Lower leg skin (tissue), 3 donors: ENCODE measurements around the gene NRXN3.

Experiments
- CTCF ChIP-seq, 3 donors: fragments of 450-650 bp; IDR thresholded peaks; one replicate each; pipeline ENCODE4 v1.5.1; 2016; ENCODE audit warnings: antibody characterized with exemption in 3 of 3, mild to moderate bottlenecking in 3 of 3, moderate library complexity in 2 of 3
- POLR2A ChIP-seq, 2 donors: fragments of 450-650 bp; IDR thresholded peaks; one replicate each; pipeline ENCODE4 v1.6.1; 2016 to 2017; ENCODE audit warnings: antibody characterized with exemption in 2 of 2, mild to moderate bottlenecking in 1 of 2, moderate library complexity in 1 of 2

DNA sequence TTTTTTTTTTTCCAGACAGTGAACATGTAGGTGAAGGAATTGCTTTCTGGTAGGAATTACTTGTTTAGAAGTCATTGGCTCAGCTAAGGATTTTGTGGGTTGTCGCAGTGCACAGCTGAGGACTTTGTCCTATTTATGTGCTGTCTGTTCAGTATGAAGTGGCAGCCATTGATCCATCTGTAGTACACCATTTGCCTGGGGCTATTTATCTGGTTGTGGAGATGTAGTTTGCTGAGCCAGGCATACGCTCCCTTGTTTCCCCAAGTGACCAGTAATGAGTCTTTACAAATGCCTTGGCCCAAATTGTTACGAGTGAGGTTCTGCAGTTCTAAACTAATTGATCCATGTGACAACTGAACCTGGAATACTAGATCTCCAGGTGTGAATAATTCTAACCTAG lies 140.1 kb downstream of the NRXN3 start:
- no peak for TF ChIP-seq CTCF (IDR thresholded peaks at IDR 0.05)
- TF ChIP-seq POLR2A (IDR thresholded peaks at IDR 0.05), result no peak
